Measurements from ENCODE around the gene PPP1R16B. TPM values are rescaled to one million over a fixed set of nuclear protein-coding genes. Genes with fewer than 3 reads are reported as not detected.

The PPP1R16B gene
- total RNA-seq, 1 donor: 72.4 TPM

DNA sequence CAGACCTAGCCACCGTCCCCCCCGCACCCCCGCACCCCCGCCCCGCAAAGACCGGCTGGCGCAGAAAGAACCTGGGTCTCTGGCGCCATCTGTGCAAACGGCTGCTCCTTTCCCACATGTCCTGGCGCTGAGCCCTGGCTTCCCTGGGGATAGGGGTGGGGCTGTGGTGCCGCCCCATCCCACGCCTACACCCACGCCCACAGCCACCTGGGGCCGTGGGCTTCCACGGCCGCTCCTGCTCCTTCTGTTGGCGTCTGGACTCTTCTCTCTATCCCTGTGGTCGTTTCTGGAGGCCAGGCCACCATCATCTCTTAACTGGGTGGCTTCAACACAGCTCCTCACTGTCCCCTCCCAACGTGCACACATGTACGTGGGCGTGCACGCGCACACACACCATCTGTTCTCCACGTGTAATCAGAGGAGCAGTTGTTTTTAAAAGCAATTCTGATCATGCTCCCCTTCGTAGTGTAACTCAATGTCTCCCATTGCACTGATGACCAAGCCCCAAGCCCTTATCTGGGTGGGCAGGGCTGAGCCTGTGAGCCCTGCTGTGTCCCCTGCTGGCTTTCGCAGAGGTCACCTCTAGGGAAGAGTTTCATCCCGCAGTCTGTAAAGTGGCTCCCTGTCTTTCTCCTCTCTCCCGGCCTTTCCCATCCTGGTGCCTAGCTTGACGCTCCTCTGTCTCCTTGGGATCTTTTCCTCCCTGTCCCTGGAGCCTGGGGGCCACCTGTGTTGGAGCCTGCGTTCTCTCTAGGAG, 88.8 kb downstream of the PPP1R16B start:
- Histone ChIP-seq H3K4me3 (ENCODE audit: low read length) (no peak overlapping the region), H3K9me3 (ENCODE audit: low read depth, low read length) (no peaks in the 10 kb centered on the region), H3K4me1 (ENCODE audit: insufficient read depth, low read length) (peaks cover 25% of the 10 kb centered on the region), H3K27me3 (ENCODE audit: insufficient read depth, low read length) (no peaks in the 10 kb centered on the region)

DNA sequence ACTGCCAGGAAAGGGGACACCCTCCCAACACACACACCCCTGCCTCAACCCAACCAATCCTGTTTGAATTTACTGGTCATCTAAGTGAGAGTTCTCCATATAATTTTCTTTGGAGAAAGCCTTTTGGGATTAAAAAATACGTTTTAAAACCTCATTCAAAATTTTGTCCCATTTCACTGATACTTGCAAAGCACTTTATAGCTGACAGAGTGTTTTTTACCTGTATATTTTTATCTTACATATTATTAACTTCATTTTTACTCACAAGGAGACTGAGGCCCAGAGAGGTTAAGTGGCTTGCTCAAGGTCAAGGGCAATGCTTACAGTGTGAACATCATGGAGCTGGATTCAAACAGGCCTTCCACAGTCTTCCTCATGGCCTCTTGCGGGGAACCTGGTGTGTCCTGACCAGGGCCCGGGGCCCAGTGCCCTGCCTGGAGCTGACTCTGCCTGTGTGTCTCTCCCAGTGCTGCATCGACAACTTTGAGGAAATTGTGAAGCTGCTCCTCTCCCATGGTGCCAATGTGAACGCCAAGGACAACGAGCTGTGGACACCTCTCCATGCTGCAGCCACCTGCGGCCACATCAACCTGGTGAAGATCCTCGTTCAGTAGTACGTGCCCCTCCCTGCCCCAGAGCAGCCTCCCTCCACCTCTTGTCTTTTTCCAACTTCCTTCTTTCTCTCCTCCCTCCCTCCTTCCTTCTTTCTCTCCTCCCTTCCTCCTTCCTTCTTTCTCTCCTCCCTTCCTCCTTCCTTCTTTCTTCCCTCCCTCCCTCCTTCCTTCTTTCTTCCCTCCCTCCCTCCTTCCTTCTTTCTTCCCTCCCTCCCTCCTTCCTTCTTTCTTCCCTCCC, 89.8 kb downstream of the PPP1R16B start:
- Histone ChIP-seq H3K9me3 (ENCODE audit: low read depth, low read length) (no peaks in the 10 kb centered on the region), H3K4me1 (ENCODE audit: insufficient read depth, low read length) (peaks cover 25% of the 10 kb centered on the region), H3K27me3 (ENCODE audit: insufficient read depth, low read length) (no peaks in the 10 kb centered on the region), H3K4me3 (ENCODE audit: low read length) (no peak overlapping the region)

DNA sequence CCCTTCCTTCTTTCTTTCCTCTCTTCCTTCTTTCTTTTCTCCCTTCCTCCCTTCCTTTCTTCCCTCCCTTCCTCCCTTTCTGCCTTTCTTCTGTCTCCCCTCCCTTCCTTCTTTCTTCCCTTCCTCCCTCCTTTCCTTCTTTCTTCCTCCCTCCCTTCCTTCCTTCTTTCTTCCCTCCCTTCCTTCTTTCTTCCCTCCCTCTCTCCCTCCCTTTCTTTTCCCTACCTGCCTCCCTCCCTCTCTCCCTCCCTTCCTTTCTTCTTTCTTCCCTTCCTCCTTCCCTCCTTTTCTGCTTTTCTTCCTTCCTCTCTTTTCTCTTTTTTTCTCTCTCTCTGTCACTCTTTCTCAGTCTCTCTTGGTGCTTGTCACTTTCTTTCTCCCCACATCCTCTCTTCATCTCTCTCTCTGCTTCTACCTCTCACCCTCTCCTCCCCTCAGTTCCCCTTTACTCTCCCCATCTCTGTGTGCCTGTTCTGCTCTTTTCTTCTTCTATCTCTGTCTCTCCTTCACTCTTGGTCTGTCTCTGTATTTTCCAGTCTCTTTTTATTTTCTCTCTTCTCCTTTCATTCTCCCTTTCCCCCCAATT, 90.6 kb downstream of the PPP1R16B start:
- H3K27me3 ChIP-seq (ENCODE audit: insufficient read depth, low read length): no peaks in the 10 kb centered on the region
- no peaks in the 10 kb centered on the region for H3K9me3 ChIP-seq (ENCODE audit: low read depth, low read length)
- peaks cover 25% of the 10 kb centered on the region for H3K4me1 ChIP-seq (ENCODE audit: insufficient read depth, low read length)
- no peak overlapping the region for H3K4me3 ChIP-seq (ENCODE audit: low read length)

DNA sequence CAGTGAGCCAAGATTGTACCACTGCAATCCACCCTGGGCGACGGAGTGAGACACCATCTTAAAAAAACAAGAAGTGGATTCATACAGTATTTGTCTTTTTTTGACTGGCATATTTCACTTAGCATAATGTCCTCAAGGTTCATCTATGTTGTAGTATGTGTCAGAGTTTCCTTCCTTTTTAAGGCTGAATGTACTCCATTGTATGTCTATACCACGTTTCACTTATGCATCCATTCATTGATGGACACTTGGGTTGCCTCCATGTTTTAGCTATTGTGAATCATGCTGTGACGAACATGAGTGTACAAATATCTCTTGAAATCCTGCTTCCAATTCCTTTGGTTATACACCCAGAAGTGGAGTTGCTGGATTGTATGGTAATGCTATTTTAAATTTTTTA, 91.8 kb downstream of the PPP1R16B start:
- Histone ChIP-seq H3K4me3 (ENCODE audit: low read length) (no peak overlapping the region), H3K9me3 (ENCODE audit: low read depth, low read length) (no peaks in the 10 kb centered on the region), H3K27me3 (ENCODE audit: insufficient read depth, low read length) (no peaks in the 10 kb centered on the region), H3K4me1 (ENCODE audit: insufficient read depth, low read length) (peaks cover 18% of the 10 kb centered on the region)

DNA sequence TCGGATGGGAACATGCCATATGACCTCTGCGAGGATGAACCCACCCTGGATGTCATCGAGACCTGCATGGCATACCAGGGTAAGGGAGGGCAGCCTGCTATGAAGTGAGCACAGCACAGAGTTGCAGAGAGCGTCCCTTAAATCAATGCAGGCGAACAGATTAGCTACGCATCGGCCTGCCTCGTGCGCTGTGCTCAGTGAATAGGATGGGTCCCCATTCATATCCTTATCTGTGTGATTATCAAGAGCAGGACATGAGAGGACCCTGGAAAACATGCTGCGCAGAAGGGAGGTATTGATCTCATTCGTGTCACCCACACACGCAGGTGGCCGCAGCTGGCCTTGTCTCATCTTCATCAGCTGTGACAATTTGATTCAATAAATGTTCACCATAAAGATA, 95.1 kb downstream of the PPP1R16B start:
- H3K27me3 ChIP-seq (ENCODE audit: insufficient read depth, low read length): no peaks in the 10 kb centered on the region
- no peaks in the 10 kb centered on the region for H3K9me3 ChIP-seq (ENCODE audit: low read depth, low read length)
- no peak overlapping the region for H3K4me3 ChIP-seq (ENCODE audit: low read length)
- H3K4me1 ChIP-seq (ENCODE audit: insufficient read depth, low read length): no peaks in the 10 kb centered on the region

DNA sequence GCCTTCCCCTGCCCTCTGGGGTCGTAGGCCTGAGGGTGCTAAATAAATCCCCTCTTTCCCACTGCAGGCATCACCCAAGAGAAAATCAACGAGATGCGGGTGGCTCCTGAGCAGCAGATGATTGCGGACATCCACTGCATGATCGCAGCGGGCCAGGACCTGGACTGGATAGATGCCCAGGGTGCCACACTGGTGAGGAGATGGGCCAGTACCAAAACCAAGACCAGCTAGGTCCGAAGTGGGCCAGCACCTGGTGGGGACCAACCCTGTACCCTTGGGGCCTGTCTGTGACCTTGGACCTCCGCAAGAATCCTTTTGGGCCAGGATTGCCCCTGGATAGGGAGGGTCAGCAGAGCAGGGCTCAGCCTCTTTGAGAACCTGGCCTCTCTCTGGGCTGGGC, 97.1 kb downstream of the PPP1R16B start:
- Histone ChIP-seq H3K4me1 (ENCODE audit: insufficient read depth, low read length) (no peaks in the 10 kb centered on the region), H3K4me3 (ENCODE audit: low read length) (no peak overlapping the region), H3K27me3 (ENCODE audit: insufficient read depth, low read length) (no peaks in the 10 kb centered on the region), H3K9me3 (ENCODE audit: low read depth, low read length) (no peaks in the 10 kb centered on the region)

DNA sequence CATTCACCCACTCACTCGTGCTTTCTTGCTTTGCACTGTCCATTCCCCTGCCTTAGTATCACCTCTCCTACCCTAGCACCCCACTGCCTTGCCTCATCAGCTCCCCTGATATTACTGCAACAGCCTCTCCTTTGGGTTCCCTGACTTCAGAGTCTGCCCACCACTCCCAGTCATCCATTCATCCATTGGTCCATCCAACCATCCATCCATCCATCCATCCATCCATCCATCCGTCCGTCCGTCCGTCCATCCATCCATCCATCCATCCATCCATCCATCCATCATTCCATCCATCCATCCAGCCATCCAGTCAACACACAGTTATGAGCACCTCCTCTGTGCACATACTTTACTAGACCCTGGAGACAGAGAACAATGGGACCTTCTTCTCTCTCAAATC, 97.8 kb downstream of the PPP1R16B start:
- no peaks in the 10 kb centered on the region for H3K9me3 ChIP-seq (ENCODE audit: low read depth, low read length)
- no peaks in the 10 kb centered on the region for H3K27me3 ChIP-seq (ENCODE audit: insufficient read depth, low read length)
- H3K4me1 ChIP-seq (ENCODE audit: insufficient read depth, low read length): no peaks in the 10 kb centered on the region
- H3K4me3 ChIP-seq (ENCODE audit: low read length): no peak overlapping the region

DNA sequence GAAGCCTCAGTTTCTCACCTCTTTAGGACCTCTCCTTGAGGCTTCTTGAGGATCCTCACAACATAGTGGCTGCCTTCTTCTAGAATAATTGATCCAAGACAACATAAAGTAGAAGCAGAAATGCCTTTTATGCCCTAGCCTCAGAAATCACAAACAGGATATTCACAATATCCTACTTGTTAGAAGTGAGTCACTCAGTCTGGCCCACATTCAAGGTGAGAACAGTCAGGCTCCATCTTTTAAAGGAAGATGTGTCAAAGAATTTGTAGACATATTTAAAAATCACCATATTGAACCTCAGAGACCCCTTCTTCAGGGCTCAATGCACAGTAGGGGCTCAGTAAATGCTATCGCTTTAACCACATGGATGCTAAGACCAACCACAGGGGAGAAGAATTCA, 99.9 kb downstream of the PPP1R16B start:
- Histone ChIP-seq H3K27me3 (ENCODE audit: insufficient read depth, low read length) (no peaks in the 10 kb centered on the region), H3K4me1 (ENCODE audit: insufficient read depth, low read length) (no peaks in the 10 kb centered on the region), H3K9me3 (ENCODE audit: low read depth, low read length) (no peaks in the 10 kb centered on the region), H3K4me3 (ENCODE audit: low read length) (no peak overlapping the region)

DNA sequence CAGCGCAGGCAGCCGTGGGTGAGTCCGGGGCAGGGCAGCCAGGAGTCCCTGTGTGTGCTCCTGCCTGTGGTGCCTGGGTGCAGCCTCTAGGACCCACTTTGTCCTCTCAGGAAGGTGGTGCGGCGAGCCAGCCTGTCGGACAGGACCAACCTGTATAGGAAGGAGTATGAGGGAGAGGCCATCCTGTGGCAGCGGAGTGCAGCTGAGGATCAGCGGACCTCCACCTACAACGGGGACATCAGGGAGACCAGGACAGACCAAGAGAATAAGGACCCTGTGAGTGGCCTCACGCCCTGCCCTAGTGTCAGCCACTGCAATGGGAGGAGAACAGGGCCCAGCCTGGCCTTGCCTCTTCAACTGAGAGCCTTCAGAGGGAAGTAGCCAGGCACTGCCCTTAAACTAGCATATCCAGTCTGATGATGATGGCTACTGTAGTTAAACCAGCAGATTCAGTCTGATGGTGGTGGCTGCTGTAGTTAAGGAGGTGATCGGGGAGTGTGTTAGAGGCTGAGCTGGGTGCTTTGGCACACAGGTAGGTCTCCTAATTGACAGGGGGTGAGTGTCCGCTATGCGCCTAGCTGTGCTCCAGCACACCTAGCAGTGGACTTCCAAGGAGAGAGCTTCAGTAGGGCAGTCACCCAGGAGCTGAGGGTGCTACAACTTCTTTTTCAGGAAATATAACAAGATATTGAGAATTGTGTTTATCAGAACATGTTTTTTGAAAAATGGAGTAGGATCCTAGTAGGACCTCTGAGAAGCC, 102.6 kb downstream of the PPP1R16B start:
- Histone ChIP-seq H3K9me3 (ENCODE audit: low read depth, low read length) (no peaks in the 10 kb centered on the region), H3K4me1 (ENCODE audit: insufficient read depth, low read length) (no peaks in the 10 kb centered on the region), H3K4me3 (ENCODE audit: low read length) (no peak overlapping the region), H3K27me3 (ENCODE audit: insufficient read depth, low read length) (no peaks in the 10 kb centered on the region)

DNA sequence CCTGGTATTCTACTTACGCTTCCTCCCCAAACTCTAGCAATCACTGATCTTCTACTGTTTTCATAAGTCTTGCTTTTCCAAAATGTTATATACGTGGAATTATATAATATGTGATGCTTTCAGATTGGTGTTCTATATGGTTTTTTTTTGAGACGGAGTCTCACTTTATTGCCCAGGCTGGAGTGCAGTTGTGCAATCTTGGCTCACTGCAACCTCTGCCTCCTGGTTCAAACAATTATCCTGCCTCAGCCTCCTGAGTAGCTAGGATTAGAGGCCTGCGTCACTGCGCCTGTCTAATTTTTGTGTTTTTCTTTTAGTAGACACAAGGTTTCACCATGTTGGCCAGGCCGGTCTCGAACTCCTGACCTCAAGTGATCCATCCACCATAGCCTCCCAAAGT, 109.9 kb downstream of the PPP1R16B start:
- no peak overlapping the region for H3K4me3 ChIP-seq (ENCODE audit: low read length)

DNA sequence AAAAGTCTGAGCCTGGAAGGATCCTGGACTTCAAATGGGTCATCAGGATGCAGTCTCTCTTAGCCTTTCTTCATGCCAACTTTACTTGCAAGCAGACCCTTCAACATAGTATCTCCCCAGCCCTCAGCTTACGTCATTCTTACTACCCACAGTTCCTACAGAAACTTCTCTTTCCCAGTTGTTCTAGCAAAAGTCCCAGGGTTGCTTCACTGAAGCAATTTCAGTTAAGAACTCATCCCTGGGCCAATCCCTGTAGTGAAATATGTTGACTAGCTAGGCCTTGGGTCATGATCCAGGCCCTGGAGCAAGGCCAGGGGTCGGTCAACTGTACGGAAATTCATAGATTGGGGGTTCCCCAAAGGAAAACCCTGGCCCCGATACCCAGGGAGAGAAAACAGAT, 112.2 kb downstream of the PPP1R16B start:
- no peak overlapping the region for H3K4me3 ChIP-seq (ENCODE audit: low read length)
- no peaks in the 10 kb centered on the region for H3K4me1 ChIP-seq (ENCODE audit: insufficient read depth, low read length)
- H3K27me3 ChIP-seq (ENCODE audit: insufficient read depth, low read length): no peaks in the 10 kb centered on the region
- no peaks in the 10 kb centered on the region for H3K9me3 ChIP-seq (ENCODE audit: low read depth, low read length)

More for the DNA sequence above, 109.9 kb downstream of the PPP1R16B start:
- H3K27me3 ChIP-seq (ENCODE audit: insufficient read depth, low read length): no peaks in the 10 kb centered on the region
- H3K9me3 ChIP-seq (ENCODE audit: low read depth, low read length): no peaks in the 10 kb centered on the region
- H3K4me1 ChIP-seq (ENCODE audit: insufficient read depth, low read length): no peaks in the 10 kb centered on the region

DNA sequence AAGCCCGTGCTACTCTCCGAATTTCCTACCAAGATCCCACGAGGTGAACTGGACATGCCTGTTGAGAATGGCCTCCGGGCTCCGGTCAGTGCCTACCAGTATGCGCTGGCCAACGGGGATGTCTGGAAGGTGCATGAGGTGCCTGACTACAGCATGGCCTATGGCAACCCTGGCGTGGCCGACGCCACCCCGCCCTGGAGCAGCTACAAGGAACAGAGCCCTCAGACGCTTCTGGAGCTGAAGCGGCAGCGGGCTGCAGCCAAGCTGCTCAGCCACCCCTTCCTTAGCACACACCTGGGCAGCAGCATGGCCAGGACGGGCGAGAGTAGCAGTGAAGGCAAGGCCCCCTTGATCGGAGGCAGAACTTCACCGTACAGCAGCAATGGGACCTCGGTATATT, 112.7 kb downstream of the PPP1R16B start:
- H3K4me1 ChIP-seq (ENCODE audit: insufficient read depth, low read length): no peaks in the 10 kb centered on the region
- H3K9me3 ChIP-seq (ENCODE audit: low read depth, low read length): no peaks in the 10 kb centered on the region
- no peak overlapping the region for H3K4me3 ChIP-seq (ENCODE audit: low read length)
- no peaks in the 10 kb centered on the region for H3K27me3 ChIP-seq (ENCODE audit: insufficient read depth, low read length)

DNA sequence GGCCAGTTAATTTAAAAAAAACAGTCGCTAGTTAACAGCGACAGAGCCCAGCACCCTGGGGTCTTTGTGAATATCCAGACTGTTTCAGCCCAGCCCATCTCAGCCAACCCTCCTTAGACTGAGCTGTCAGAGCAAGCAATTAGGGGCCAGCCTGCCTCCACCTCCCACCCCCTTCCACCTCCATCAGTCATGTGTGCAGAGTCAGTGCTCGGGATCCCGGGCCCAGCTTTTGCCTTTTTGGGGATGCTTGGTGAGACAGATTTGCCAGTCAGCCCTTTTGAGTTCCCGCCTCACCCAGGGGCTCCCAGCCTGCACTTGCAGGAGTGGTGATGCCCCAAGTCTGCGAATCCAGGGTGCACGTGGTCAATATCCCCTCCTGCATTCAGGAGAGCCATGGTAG, 114.2 kb downstream of the PPP1R16B start:
- no peak overlapping the region for H3K4me3 ChIP-seq (ENCODE audit: low read length)
- no peaks in the 10 kb centered on the region for H3K27me3 ChIP-seq (ENCODE audit: insufficient read depth, low read length)
- H3K9me3 ChIP-seq (ENCODE audit: low read depth, low read length): no peaks in the 10 kb centered on the region
- no peaks in the 10 kb centered on the region for H3K4me1 ChIP-seq (ENCODE audit: insufficient read depth, low read length)

DNA sequence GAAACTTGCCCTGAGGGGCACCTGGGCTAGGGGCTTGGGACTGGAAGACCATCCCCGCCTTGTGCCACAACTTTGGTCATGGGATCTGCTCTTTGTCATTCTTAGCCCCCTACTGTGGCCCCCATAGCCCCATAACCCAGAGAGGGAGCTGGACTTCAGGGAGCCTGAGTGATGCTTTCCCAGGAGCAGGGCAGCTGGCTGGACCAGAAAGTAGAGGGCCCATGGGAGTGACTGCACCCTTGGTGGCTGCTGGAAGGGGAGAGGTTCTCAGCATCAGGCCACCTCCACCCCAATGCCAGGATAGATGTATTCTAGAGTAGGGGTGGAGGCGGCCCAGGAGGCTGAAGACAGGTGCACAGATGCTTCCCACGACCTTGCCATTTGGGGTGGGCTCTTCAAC, 114.9 kb downstream of the PPP1R16B start:
- H3K4me3 ChIP-seq (ENCODE audit: low read length): no peak overlapping the region
- H3K4me1 ChIP-seq (ENCODE audit: insufficient read depth, low read length): no peaks in the 10 kb centered on the region
- no peaks in the 10 kb centered on the region for H3K27me3 ChIP-seq (ENCODE audit: insufficient read depth, low read length)
- H3K9me3 ChIP-seq (ENCODE audit: low read depth, low read length): no peaks in the 10 kb centered on the region

DNA sequence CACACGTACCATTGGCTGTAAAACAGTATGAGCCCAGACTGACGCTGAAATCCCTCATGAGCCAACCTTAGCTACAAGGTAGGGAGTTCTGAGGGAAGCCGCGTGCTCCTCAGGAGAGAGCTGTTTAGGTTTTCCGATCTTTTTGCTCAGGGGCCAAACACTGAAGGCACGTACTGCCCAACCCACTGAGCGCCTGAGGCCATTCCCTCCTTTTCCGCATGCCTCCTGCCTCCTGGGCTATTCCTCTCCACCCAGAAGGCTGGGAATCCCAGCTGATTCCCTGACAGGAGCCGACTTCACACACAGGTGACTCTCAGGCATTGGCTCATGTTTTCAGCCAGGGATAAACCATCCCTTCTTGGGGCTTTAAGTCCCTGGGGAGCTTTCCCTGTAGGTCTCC, 115.4 kb downstream of the PPP1R16B start:
- peaks cover 3% of the 10 kb centered on the region for H3K4me1 ChIP-seq (ENCODE audit: insufficient read depth, low read length)
- H3K27me3 ChIP-seq (ENCODE audit: insufficient read depth, low read length): no peaks in the 10 kb centered on the region
- H3K4me3 ChIP-seq (ENCODE audit: low read length): no peak overlapping the region
- no peaks in the 10 kb centered on the region for H3K9me3 ChIP-seq (ENCODE audit: low read depth, low read length)
